Non-pigmented ciliary epithelial cell (primary cell): Measurements from ENCODE around the gene SLC11A2.

ENCODE experiments used
- DNase-seq: peaks from one replicate; pipeline ENCODE4 v3.0.0-alpha.2; 2010; ENCODE audit warnings: low read depth

The SLC11A2 gene

DNA sequence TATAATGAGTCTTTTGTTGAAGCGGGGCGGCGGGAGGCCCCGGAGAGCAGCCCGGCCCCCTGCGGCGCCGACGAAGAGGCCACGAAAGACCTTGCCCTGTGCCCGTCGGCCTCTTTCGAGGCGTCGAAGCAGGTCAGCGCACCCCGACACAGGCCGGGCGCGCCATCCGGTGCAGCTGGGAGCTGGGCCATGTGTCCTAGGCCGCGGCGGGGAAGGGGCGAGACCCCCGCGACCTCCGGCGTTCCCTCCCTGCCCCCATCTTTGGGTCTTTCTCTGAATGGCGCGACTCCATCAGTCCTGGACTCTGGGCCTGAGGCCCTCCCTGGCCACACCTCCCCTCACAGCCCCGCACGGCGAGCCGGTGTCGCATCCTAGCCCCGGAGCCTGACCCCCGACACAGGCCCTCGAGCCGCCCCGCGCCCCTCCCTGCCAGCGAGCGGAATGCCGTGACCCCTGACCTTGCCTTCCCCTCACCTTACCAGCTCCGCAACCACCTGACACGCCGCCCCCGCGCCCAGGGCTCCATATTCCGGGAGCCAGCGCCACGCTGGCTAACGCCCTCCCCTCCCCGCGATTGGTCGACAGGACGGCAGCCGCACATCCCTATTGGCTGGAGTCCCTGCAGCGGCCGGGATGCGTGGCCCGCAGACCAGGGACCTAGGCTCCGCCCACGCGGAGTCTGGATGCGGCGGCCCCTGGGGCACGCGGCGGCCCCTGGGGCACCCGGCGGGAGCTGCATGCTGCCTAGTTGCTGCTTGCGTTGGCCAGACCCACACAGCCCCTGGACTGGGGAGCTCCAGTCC, at the start of gene SLC11A2:
Gene SLC11A2 (minus strand): TSS at position 549 of the 803 bp plus-strand sequence. CDS start 15,656 bp downstream, outside the sequence.
- DNase-seq: peak; percentile 71

DNA sequence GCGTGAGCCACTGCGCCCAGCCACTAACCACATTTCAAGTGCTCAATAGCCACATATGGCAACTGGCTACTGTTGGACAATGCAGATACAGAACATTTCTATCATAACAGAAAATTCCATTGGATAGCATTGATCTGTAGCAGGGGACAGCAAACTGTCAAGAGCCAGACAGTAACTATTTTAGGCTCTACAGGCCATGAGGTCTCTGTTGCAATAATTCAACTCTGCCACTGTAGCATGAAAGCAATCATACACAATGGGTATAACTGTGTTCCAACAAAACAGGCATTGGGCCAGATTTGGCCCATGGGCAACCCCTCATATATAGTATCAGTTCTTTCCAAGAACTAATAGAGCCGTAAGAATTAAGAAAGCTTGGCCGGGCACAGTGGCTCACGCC, 49.2 kb upstream of the SLC11A2 start:
- DNase-seq: no peak

DNA sequence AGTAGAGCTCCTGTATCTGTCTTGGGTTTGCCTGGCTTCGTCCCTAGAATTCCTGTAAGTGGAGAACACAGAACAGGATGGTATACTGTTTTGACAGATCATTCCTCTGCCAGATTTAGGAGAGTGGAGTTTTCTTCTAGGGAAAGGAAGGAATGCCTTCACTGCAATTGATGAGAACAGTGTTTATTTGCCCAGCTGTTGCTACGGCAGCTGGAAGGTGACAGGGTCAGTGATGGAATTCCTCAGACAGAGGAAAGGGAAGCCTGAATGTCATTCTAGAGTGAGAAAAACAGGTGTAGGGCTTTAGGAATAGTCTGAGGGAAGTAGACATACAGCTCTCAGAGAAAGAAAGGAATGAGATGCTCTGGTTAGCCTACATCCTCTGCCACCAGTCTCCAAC, 45.5 kb upstream of the SLC11A2 start:
- no peak for DNase-seq

DNA sequence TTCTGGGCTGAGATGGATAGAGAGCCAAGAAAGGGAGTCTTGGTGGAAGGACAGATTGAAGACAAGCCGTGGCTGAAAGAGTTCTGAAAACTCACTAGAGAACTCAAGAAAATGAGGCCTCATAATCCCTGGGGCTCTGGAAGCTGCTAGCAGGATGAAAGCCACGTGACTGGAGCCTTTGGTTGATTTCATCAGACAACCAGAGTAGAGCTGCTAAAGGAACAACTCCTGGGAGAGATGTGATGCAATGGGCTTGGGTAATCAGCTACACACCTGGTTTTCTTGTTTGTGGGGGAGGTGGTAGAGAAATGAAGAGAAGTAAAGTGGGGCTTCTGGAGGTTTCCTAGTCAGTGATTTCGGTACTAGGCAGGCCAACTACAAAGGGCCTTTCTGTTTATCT, 43.8 kb upstream of the SLC11A2 start:
- no peak for DNase-seq

DNA sequence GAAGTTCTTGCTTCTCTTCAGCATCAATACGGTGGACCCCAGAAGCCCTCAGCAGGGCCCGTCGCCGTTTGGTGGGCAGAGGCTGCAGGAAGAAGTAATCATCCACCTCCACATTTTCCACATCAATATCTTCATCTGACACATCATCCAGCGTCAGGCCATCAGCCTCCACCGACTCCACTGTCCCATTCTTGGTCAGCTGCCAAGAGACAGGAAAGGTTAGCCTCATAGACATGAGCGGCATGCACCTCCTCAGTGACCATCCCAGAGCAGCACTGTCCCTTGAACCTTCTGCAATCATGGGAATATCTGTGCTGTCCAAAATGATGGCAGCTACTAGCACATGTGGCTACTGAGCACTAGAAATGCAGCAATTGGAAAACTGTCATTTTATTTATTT, 41.6 kb upstream of the SLC11A2 start:
- no peak for DNase-seq

DNA sequence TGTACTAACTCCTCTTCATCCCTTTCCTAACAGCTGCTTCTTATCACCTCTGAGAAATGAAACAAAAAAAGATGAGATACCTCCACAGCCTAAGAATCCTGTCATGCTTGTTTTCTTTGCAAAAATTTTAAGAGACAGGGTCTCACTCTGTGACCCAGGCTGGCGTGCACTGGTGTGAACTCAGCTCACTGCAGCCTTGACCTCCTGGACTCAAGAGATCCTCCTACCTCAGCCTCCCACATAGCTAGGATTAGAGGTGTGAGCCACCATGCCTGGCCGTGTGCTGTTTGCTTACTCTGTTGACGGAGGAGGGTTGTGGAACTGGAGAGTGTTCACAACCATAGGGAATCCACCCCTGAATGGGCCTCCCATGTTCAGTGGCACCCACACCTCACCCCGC, 41.0 kb upstream of the SLC11A2 start:
- DNase-seq: no peak

DNA sequence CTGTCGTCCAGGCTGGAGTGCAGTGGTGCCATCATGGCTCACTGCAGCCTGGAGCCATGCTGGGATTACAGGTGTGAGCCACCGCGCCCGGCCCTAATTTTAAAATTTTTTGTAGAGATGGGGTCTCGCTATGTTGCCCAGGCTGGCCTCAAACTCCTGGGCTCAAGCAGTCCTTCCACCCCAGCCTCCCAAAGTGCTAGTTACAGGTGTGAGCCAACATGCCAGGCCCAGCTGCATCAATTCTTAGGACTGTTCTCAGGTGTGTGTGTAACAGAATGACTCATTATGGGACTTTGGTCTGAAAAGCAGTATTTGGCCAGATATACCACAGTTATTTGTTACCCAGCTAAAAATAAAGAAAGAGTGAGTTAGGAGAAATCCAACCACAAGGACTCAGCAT, 39.3 kb upstream of the SLC11A2 start:
- DNase-seq: no peak

DNA sequence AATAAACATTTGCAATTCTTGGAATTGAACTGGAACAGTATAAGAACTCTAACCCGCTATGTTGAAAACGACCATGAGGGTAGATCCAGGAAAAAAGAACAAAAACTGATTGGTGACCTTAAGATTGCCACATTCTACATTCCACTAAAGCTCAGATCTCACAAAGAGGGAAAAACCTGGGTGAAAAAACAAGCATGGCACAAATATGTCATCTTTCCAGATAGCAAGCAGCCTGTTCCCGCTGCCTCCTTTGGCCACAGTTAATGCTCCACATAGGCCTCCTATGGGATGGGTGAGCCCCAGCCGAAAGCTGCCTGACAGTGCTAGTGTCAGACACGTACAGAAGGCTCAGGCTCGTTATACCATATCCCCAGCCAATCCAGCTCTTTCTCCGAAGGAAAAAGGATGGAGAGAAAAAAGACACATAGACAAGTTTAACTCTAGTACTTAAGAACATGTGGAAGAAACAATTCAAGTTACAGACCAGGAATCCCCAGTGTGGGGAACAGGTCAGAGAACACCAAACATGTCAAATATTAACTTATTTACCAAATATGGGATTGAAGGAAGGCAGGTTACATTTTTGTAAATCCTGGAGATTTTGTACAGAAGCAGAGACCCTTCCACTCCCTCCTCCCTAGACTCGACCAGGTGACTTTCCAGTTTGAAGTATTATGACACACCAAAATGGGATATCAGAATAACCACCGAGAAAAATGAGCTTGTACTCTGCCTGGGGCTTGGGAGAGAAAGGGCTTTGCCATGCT, 36.6 kb upstream of the SLC11A2 start:
- DNase-seq: no peak

DNA sequence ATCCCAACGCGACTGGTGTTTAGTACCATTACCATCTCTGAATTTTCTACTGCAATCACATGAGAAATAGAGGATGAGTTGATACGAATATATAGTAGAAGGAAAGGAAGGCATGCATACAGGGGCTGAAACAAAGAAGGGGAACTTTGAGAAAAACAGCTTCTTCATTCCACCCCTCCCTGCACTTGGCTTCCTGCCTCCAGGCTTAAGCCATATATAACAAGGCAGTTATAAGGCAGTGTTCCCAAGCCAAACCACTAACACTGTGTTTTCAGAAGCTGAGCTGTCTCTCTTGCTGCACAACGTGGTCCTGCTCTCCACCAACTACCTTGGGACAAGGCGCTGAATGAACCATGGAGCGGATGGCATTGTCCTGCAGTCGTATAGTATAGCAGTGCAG, 32.9 kb upstream of the SLC11A2 start:
- DNase-seq: no peak

DNA sequence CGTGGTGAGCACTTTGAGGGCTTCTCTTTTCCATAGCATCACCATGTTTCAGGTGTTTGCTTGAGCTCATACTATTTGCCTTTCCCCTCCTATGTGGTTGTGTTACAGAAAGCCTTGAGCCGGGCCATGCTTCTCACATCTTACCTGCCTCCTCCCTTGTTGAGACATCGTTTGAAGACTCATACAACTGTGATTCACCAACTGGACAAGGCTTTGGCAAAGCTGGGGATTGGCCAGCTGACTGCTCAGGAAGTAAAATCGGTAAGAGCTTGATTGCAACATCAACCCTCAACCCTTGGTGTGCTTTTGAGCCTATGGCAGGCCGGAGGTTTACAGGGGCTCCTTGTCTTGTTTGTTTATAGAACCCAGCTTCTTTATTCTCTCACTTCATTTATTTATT, 30.1 kb upstream of the SLC11A2 start:
- DNase-seq: no peak

DNA sequence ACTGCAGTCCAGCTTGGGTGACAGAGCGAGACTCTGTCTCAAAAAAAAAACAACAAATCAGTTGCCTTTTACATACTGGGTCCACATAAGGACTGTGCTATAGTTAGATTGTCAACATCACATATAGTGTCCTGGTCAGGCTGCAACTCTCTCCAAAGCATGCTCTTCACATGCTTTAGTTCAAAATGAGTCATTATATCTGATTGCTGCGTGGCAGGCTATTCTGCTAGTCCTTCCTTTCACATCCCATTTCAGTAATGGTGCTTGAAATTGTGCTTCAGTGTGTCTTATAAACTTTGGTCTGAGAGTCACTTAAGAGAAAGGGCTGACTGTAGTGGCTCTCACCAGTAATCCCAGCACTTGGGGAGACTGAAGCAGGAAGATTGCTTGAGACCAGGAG, 28.9 kb upstream of the SLC11A2 start:
- DNase-seq: no peak

DNA sequence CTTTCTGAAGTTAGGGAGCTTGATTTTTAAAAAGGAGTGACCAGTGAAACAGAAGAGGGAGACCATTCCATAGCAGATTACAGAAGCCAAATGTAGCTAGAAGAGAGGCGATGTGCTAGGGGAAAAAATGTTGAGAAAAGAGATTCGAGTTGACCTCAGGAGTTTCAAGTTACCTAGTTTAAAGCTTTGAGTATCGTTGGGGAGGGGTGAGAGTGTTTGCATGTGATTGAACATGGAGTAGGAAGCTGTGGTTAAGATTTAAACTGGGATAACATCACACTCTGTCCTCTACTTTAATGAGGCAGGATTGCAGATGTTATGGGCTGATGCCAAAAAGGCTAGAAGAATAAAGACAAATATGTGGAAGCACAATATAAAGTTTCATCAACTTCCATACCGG, 25.6 kb upstream of the SLC11A2 start:
- no peak for DNase-seq

DNA sequence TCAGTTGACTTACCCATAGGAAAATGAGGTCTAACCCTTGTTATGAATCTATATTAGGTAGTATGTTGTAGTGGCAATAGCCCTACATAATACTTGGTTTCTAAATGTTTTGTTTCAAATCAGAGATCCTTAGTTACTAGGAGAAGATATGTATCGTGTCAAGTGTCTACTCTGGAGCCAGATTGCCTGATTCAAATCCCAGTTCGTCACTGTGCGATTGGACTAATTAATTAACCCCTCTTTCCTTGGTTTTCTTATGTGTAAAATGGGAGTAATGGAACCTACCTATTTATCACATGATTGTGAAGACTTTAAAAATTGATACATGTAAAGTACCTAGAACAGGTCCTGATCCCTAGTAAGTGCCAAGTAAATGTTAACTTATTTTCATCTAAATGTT, 23.3 kb upstream of the SLC11A2 start:
- DNase-seq: no peak

DNA sequence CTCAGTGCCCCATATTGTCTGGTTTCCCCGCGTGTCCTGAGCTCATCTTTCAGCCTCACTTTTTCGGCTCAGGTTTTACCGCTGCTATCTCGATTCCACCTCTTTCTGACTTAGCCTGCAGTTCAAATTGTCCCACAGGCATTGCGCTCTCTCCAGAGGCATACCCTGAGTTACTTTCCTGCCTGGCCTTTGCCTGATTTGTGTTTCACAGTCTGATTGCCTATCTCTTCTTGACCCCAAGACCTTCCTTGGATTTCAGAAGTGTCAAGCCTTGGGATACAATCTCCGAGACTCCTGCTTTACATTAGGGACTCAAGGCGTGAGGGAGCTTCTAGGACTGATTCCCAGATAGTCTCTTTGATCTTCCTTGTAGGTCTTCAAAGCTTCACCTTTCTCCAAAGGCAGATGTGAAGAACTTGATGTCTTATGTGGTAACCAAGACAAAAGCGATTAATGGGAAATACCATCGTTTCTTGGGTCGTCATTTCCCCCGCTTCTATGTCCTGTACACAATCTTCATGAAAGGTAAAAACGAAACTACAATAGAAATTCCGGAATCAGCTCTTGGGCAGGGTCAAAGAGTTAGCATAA, 22.6 kb upstream of the SLC11A2 start:
- no peak for DNase-seq

DNA sequence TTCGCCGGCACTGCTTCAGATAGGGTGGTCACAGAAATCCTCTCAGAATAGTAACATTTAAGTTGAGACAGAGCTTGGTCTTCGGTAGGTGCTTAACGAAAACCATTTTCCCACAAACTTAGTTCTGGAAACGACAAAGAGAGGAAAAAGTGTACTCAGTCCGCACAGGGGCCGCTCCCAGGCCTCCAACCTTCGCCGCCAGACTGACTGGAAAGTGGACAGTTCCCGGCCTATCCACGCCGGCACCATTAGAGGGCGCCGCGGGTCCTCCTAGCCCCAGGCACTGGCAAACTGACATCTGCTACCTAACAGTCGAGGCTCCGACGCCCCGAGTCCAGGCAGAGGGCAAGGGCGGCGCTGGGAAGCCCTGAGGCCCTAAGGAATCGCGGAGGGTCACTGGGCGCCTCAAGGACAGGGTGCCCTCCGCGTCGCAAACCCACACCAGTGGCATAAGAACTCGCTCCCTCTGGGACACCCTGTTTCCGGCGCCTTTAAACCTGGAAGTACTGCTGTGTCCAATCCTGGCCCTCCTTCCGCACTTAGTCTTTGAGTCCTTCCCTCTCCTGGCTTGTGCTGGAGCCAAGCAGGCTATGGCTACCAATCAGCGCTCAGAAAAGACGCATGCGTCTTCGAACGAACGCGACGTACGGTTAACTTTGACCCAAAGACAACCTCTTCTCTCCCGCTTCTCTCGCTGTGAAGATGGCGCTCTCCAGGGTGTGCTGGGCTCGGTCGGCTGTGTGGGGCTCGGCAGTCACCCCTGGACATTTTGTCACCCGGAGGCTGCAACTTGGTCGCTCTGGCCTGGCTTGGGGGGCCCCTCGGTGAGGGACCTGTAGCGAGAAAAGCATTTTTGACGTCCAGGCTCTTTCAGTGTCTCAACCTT, 21.7 kb upstream of the SLC11A2 start, which contains the start of gene LETMD1:
Gene LETMD1 (plus strand): TSS at position 673 of the 886 bp plus-strand sequence. CDS start 30 bp downstream, at position 703.
- peak; percentile 97 for DNase-seq

DNA sequence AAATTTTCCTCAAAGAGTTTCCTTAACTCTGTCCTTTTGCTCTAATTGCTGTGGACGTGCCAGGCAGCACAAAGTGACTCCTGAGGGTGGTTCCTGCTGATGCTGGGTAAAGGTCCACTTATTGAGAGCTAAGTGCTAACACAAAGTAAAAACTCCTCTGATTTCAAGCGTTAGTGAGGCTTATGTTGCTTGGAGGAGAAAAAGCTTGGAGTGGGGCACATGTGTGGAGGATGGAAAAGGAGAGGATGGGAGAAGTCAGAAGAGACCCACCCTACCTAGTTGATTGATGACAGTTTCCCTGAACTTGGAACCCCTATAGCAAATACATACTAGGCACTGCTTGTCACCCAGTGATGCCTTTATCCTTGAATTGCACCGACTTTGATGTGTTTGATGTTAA, 10.1 kb upstream of the SLC11A2 start:
- DNase-seq: no peak

DNA sequence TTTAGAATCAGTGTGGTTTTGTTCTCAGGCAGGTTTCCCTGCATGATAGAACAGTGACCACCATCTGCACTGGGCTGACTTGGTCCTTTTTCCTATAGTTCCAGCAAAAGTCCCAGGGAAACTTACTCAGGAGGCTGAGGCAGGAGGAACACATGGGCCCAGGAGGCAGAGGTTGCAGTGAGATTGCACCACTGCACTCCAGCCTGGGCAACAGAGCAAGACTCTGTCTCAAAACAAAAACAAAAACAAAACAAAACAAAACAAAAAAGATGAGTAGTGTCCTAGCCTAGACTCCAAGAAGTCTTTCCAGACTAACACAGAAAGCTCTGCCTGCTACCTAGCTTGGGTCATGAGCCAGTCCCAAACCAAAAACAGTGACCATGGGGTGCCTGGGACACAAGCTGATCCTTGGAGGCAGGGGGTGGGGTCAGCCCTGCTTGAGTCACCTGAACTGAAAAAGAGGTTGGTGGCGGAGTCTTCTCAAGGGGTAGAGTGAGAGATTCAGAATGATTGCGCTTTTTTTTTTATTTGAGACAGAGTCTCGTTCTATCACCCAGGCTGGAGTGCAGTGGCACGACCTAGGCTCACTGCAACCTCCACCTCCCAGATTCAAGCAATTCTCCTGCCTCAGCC, 7.4 kb upstream of the SLC11A2 start:
- no peak for DNase-seq

DNA sequence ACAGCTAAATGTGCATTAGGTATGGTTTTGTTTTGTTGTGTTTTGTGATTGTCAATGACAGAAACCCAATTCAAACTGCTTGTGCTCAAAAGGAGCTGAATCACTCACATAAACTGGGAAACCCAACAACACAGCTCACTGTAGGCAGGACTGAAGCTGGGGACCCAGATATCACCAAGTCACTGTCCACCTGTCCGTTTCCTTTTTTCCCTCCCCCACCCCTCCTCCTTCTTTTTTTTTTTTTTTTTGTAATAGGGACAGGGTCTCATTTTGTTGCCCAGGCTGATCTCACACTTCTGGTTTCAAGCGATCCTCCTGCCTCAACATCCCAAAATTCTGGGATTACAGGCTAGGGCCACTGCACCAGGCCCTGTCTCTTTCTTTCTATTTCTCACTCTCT, 6.9 kb upstream of the SLC11A2 start:
- DNase-seq: no peak

DNA sequence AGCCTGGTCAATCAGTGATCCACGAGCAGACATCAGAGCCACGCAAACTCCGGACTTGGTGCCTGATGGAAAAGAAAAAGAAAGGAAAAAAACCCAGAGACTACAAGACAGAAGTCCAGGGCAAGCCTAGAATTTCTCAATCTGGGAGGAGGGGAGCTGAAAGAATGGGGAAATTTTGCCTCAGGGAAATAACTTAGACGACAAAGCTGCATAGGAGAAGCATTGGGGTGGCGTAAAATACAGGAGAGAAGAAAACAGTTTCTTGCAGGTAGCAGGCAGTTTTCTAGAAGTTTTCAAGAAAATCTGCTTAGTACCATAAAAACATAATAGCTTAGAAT, 2.6 kb upstream of the SLC11A2 start:
- DNase-seq: no peak

DNA sequence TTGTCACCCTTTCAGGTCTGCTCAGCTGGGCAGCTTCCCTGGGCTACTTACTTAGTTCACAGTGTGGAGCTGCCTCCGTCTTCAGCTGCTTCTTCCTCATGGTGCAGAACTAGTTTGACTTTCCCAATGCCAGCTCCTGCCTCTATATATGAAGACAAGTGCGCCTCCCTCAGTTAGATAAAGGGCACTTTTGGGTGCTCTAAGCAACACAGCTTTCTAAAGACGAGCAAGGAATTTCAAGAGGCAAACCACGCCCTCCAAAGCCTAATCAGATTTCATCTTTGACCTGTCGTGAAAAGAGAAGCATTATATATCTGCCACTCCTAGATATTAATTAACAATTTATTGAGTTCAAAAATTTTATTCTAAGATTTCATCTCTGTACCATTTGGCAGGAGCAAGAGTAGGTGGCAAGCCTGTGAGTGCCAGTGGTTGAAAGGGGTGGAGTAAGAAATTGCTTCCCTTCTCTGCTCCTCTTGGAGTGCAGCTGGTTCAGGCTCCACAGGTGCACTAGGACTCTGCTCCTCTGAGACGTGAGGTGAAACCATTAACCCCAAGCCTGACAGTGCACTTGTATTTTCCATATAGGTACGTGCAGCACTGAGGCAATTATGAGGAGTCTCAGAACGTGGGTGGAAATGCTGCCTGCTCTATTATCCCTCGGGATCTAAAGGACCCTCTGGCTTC, 2.1 kb upstream of the SLC11A2 start:
- no peak for DNase-seq

DNA sequence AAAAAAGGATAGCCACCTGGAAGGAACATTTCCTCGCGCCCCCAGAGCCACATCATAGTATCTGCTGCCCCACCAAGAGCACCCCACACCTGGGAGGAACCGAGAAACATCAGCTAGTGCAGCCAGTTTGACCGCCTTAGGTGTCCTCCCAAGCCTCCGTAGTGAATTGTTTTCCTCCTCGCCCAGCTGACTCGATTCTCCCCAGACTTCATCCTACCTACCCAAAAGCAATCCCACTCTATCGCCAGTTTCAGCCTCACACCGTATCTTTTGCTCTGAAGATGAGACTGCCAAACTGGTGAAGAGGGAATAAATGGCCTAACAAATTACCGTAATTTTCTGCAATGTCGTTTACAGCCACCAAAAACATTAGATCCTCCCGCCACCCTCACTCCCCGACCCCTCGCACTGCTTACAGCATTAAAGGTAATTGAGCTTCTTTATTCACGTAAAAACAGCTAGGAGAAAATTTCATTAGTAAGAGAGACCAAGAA, 1.2 kb upstream of the SLC11A2 start:
- no peak for DNase-seq
